Adrenal gland (tissue), 19 donors: Measurements from ENCODE around the gene NUMA1. TPM values are rescaled to one million over a fixed set of nuclear protein-coding genes. Genes with fewer than 3 reads are reported as not detected.

ENCODE experiments used
- DNase-seq, 7 donors: peaks; one replicate each; pipeline ENCODE4 v3.0.0-alpha.2; 2019 to 2020
- H3K27ac ChIP-seq, 5 donors: fragments of 200-600 bp; sonication (generic) in 4 of 5; 1 replicate in 3 of 5; 2 replicates in 2 of 5; pipeline versions ENCODE4 v1.5.1 to v1.8.0; 2016 to 2020; ENCODE audit warnings: mild to moderate bottlenecking in 1 of 5
- H3K27me3 ChIP-seq: fragments of 200-600 bp; 2 replicates; pipeline ENCODE4 v1.8.0; 2021
- H3K36me3 ChIP-seq, 2 donors: fragments of 200-600 bp; replicated peaks in 1 of 2; 1 replicate in 1 of 2; 2 replicates in 1 of 2; pipeline versions ENCODE4 v1.5.1 to v1.8.0; 2018 to 2022
- H3K4me1 ChIP-seq, 2 donors: fragments of 200-600 bp; replicated peaks in 1 of 2; 1 replicate in 1 of 2; 2 replicates in 1 of 2; pipeline versions ENCODE4 v1.5.1 to v1.8.0; 2018 to 2021
- H3K4me3 ChIP-seq, 4 donors: fragments of 200-600 bp; sonication (generic) in 3 of 4; one replicate each; pipeline ENCODE4 v1.5.1; 2016 to 2018
- H3K9me3 ChIP-seq, 3 donors: fragments of 200-600 bp; sonication (generic) in 1 of 3; replicated peaks in 1 of 3; 1 replicate in 2 of 3; 2 replicates in 1 of 3; pipeline versions ENCODE4 v1.5.1 to v1.8.0; 2016 to 2021
- CTCF ChIP-seq, 6 experiments: fragments of 450-650 bp in 4 of 6; fragments of 200-600 bp in 2 of 6; sonication (generic) in 1 of 6; IDR thresholded peaks; 1 replicate in 5 of 6; 2 replicates in 1 of 6; pipeline versions ENCODE4 v1.5.1 to v1.8.0; 2016 to 2021; ENCODE audit warnings: antibody characterized with exemption in 6 of 6, mild to moderate bottlenecking in 2 of 6, moderate library complexity in 1 of 6
- POLR2A ChIP-seq, 2 donors: fragments of 450-650 bp; IDR thresholded peaks; one replicate each; pipeline ENCODE4 v1.6.1; 2017; ENCODE audit warnings: antibody characterized with exemption in 2 of 2, mild to moderate bottlenecking in 2 of 2, moderate library complexity in 1 of 2
- WGBS, 4 donors: extraction: QIAGEN DNeasy Blood & Tissue Kit in 2 of 4; methylation state at CpG; one replicate each; pipeline versions ENCODE4 v1.1.5 to v1.1.7; 2013 to 2017; 5-methylcytosine and 5-hydroxymethylcytosine counted together
- intact Hi-C, 2 donors: fragments of 100-400 bp; cut with DNase I; formaldehyde crosslinking; loops; one replicate each; pipeline versions ENCODE4 v1.14.1 to v1.15.0; 2022 to 2023
- long read RNA-seq, 10 donors: library from polyadenylated mRNA in 3 of 10; unstranded in 2 of 10; stranded (forward) in 1 of 10; transcript quantifications; one replicate each; pipeline ENCODE4 v2.0.0 and lab custom pipeline, GENCODE V29; 2021 to 2026
- polyA plus RNA-seq, 3 donors: library from polyadenylated mRNA; stranded (reverse); fragments of 200-250 nt in 2 of 3; fragments of 350-450 nt in 1 of 3; fragmentation: Illumina TruSeq in 1 of 3; extraction: RNeasy Lipid Tissue Mini Kit (QIAGEN cat#74804) in 1 of 3; gene quantifications; one replicate each; pipeline ENCODE4 v1.2.3, GENCODE V29; 2013 to 2014
- total RNA-seq, 9 donors: library from RNA; depleted of rRNA in 4 of 9; stranded (reverse); fragments of >200 nt in 4 of 9; fragments of 120-200 nt in 1 of 9; fragmentation: NEBNext Ultra II Directional in 1 of 9; extraction: Animal tissue kit (Norgen Biotek cat#: 25700) in 1 of 9; gene quantifications; one replicate each; pipeline versions ENCODE4 v1.1.0 to v1.2.4, GENCODE V29; 2013 to 2023
- donor health status: healthy with polysubstance abuse.
- donor health status: Bipolar disorder and iron deficiency.
- donor health status: DM: yes; HTN: yes; CAD: no.
- donor health status: DM: no; HTN: no; CAD: no.
- donor health status: DM: no; HTN: no; CAD: no.
- donor health status: DM: yes; HTN: yes; CAD: no.

The NUMA1 gene
- total RNA-seq (100 to 1,000 TPM in 8 of 9 donors, 10 to 100 TPM in 1; 87.5 to 380 (median 273) TPM), polyA plus RNA-seq (100 to 1,000 TPM in 2 of 3 donors, 10 to 100 TPM in 1; 86.7 to 677 (median 313) TPM)
- long read RNA-seq, donor 1, transcript NUMA1-223 (14 exons, 2,766 nt): major isoform, 8 of 14 reads
- long read RNA-seq, donor 1, partial matches to known transcripts: 0 of 14 reads
- long read RNA-seq, donor 1, other reads (novel, unspliced or antisense): 0 of 14 reads
- long read RNA-seq, donor 2, transcript NUMA1-223 (14 exons, 2,766 nt): major isoform, 9 of 21 reads
- long read RNA-seq, donor 2, transcript NUMA1-230 (2 exons, 592 nt): minor isoform, 5 of 21 reads
- long read RNA-seq, donor 2, partial matches to known transcripts: 5 of 21 reads
- long read RNA-seq, donor 2, other reads (novel, unspliced or antisense): 0 of 21 reads
- long read RNA-seq, donor 3, partial matches to known transcripts: 0 of 8 reads
- long read RNA-seq, donor 3, other reads (novel, unspliced or antisense): 0 of 8 reads
- long read RNA-seq, donor 4, partial matches to known transcripts: 20 of 31 reads
- long read RNA-seq, donor 4, other reads (novel, unspliced or antisense): 7 of 31 reads
- long read RNA-seq, donor 5, full-length matches to known transcripts: 7 of 250 reads
- long read RNA-seq, donor 5, partial matches to known transcripts: 126 of 250 reads
- long read RNA-seq, donor 5, other reads (novel, unspliced or antisense): 117 of 250 reads
- long read RNA-seq, donor 6, partial matches to known transcripts: 21 of 35 reads
- long read RNA-seq, donor 6, other reads (novel, unspliced or antisense): 7 of 35 reads
- long read RNA-seq, donor 7, partial matches to known transcripts: 0 of 9 reads
- long read RNA-seq, donor 7, other reads (novel, unspliced or antisense): 0 of 9 reads
- long read RNA-seq, donor 8, transcript NUMA1-223 (14 exons, 2,766 nt): major isoform, 6 of 17 reads
- long read RNA-seq, donor 8, partial matches to known transcripts: 6 of 17 reads
- long read RNA-seq, donor 8, other reads (novel, unspliced or antisense): 0 of 17 reads
- long read RNA-seq, donor 9, partial matches to known transcripts: 0 of 11 reads
- long read RNA-seq, donor 9, other reads (novel, unspliced or antisense): 0 of 11 reads
- long read RNA-seq, donor 10, partial matches to known transcripts: 0 of 9 reads
- long read RNA-seq, donor 10, other reads (novel, unspliced or antisense): 0 of 9 reads

GRCh38 chr11:72080326-72081183 lies at the start of gene NUMA1, which contains the start of gene LRRC51:
TSS of gene NUMA1 (minus strand) at chr11:72080542. CDS start at chr11:72035943, 44,599 bp downstream.
TSS of gene LRRC51 (plus strand) at chr11:72080850. CDS start at chr11:72089084, 8,234 bp downstream.
- Histone ChIP-seq H3K4me3 (peak within 1 kb of the TSS in 3 of 4 donors; percentile 70 to 81 (median 77)), H3K27me3 (no peaks in the 10 kb centered on the region), H3K27ac (peak within 1 kb of the TSS; percentile 78 to 93 (median 87)), H3K9me3 (no peaks in the 10 kb centered on the region), H3K4me1 (peaks cover 11 to 35% of the 10 kb centered on the region in 2 donors), H3K36me3 (no peaks in the 10 kb centered on the region)
- peak; percentile 99 to 100 (median 100) for DNase-seq
- intact Hi-C loops: no loop called here
- TF ChIP-seq CTCF (IDR thresholded peaks at IDR 0.05) (no peak), POLR2A (IDR thresholded peaks at IDR 0.05) (peak in 1 of 2 donors; percentile 88)
- WGBS, 4 donors: 0 to 1% (median 1%) methylated on average over 29 to 60 of the region's 60 CpGs

- Histone ChIP-seq H3K27ac (no peak overlapping the region), H3K9me3 (no peaks in the 10 kb centered on the region), H3K27me3 (no peaks in the 10 kb centered on the region), H3K4me1 (peaks cover 0 to 3% of the 10 kb centered on the region in 2 donors), H3K4me3 (no peak overlapping the region), H3K36me3 (no peaks in the 10 kb centered on the region)
- intact Hi-C loops: no loop called here
- 83 to 93% (median 90%) methylated on average over 3 of the region's 3 CpGs for WGBS, 4 donors
- peak in 1 of 7 donors; percentile 13 for DNase-seq
- TF ChIP-seq CTCF (IDR thresholded peaks at IDR 0.05): no peak
- no peak for TF ChIP-seq POLR2A (IDR thresholded peaks at IDR 0.05)
Measured at GRCh38 chr11:72129381-72129780, 49.0 kb upstream of the NUMA1 start.

- H3K9me3 ChIP-seq: no peaks in the 10 kb centered on the region
- 63 to 74% (median 72%) methylated on average over 2 of the region's 2 CpGs for WGBS, 4 donors
- TF ChIP-seq CTCF (IDR thresholded peaks at IDR 0.05): no peak
- TF ChIP-seq POLR2A (IDR thresholded peaks at IDR 0.05): no peak
- no peak for DNase-seq
- no peak overlapping the region for H3K27ac ChIP-seq
- no peaks in the 10 kb centered on the region for H3K27me3 ChIP-seq
- H3K4me3 ChIP-seq: no peak overlapping the region
- intact Hi-C loops: no loop called here
- H3K4me1 ChIP-seq: peaks cover 0 to 9% of the 10 kb centered on the region in 2 donors
- H3K36me3 ChIP-seq: no peaks in the 10 kb centered on the region
Measured at GRCh38 chr11:72127923-72128322, 47.6 kb upstream of the NUMA1 start.
